ENCODE results near the gene GCH1.

Gene GCH1

DNA sequence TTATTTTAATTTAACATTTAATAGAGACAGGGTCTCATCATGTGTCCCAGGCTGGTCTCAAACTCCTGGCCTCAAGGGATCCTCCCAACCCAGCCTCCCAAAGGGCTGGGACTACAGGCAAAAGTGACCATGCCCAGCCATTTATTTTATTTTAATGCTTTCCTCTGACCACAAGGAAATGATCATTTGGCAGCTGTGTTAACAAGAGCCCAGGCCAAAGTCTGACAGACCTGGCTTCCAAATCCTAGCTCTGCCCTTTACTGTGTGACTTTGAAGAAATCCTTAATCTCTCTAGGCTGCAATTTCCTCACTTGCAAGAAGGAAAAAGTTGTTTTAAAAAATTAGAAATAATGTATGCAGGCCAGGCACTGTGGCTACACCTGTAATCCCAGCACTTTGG is 16.7 kb upstream of the GCH1 start:
- Histone ChIP-seq H3K4me3 (replicated peaks; ENCODE audit: insufficient read depth, low read length) (no peak overlapping the region), H3K27me3 (ENCODE audit: insufficient read depth, poor library complexity, severe bottlenecking) (no peaks in the 10 kb centered on the region), H3K27ac (replicated peaks) (no peak overlapping the region)
- DNase-seq (ENCODE audit: low read depth in 1 of 2, low spot score in 1 of 2) = no peak
- TF ChIP-seq POLR2AphosphoS5 (IDR thresholded peaks at IDR 0.05; ENCODE audit: low read depth) = no peak
- TF ChIP-seq, protein P1, sequence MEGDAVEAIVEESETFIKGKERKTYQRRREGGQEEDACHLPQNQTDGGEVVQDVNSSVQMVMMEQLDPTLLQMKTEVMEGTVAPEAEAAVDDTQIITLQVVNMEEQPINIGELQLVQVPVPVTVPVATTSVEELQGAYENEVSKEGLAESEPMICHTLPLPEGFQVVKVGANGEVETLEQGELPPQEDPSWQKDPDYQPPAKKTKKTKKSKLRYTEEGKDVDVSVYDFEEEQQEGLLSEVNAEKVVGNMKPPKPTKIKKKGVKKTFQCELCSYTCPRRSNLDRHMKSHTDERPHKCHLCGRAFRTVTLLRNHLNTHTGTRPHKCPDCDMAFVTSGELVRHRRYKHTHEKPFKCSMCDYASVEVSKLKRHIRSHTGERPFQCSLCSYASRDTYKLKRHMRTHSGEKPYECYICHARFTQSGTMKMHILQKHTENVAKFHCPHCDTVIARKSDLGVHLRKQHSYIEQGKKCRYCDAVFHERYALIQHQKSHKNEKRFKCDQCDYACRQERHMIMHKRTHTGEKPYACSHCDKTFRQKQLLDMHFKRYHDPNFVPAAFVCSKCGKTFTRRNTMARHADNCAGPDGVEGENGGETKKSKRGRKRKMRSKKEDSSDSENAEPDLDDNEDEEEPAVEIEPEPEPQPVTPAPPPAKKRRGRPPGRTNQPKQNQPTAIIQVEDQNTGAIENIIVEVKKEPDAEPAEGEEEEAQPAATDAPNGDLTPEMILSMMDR (IDR thresholded peaks at IDR 0.05; ENCODE audit: insufficient read depth, low read length) = no peak
- TF ChIP-seq SPI1 (IDR thresholded peaks at IDR 0.05; ENCODE audit: borderline replicate concordance, low read depth) = no peak
- TF ChIP-seq, protein P2, sequence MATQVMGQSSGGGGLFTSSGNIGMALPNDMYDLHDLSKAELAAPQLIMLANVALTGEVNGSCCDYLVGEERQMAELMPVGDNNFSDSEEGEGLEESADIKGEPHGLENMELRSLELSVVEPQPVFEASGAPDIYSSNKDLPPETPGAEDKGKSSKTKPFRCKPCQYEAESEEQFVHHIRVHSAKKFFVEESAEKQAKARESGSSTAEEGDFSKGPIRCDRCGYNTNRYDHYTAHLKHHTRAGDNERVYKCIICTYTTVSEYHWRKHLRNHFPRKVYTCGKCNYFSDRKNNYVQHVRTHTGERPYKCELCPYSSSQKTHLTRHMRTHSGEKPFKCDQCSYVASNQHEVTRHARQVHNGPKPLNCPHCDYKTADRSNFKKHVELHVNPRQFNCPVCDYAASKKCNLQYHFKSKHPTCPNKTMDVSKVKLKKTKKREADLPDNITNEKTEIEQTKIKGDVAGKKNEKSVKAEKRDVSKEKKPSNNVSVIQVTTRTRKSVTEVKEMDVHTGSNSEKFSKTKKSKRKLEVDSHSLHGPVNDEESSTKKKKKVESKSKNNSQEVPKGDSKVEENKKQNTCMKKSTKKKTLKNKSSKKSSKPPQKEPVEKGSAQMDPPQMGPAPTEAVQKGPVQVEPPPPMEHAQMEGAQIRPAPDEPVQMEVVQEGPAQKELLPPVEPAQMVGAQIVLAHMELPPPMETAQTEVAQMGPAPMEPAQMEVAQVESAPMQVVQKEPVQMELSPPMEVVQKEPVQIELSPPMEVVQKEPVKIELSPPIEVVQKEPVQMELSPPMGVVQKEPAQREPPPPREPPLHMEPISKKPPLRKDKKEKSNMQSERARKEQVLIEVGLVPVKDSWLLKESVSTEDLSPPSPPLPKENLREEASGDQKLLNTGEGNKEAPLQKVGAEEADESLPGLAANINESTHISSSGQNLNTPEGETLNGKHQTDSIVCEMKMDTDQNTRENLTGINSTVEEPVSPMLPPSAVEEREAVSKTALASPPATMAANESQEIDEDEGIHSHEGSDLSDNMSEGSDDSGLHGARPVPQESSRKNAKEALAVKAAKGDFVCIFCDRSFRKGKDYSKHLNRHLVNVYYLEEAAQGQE (IDR thresholded peaks at IDR 0.05; ENCODE audit: insufficient replicate concordance, low read depth) = no peak
- no peak for TF ChIP-seq GABPA (IDR thresholded peaks at IDR 0.05; ENCODE audit: low read depth)

DNA sequence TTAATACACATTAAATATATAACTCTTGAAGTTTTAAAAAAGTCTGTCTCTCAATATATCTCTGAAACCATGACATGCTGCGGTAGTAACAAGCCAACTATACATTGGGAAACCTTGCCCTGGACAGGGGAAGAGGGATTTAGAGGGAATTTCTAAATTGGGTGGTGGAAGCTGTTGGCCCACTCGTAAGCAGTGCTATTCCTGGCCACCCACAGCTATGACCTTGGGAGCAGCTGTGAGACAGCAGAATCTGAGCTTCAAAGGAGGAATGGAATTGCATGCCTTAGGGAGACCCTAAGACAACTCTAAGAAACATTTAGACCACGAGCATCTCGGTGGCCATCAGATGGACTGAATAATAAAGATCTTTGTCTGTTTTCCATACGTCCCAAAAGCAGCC is 15.8 kb upstream of the GCH1 start:
- TF ChIP-seq SPI1 (IDR thresholded peaks at IDR 0.05; ENCODE audit: borderline replicate concordance, low read depth) (no peak), GABPA (IDR thresholded peaks at IDR 0.05; ENCODE audit: low read depth) (no peak), POLR2AphosphoS5 (IDR thresholded peaks at IDR 0.05; ENCODE audit: low read depth) (no peak)
- TF ChIP-seq, protein P2 (IDR thresholded peaks at IDR 0.05; ENCODE audit: insufficient replicate concordance, low read depth) = no peak
- TF ChIP-seq, protein P1 (IDR thresholded peaks at IDR 0.05; ENCODE audit: insufficient read depth, low read length) = no peak
- Histone ChIP-seq H3K4me3 (replicated peaks; ENCODE audit: insufficient read depth, low read length) (no peak overlapping the region), H3K27me3 (ENCODE audit: insufficient read depth, poor library complexity, severe bottlenecking) (no peaks in the 10 kb centered on the region), H3K27ac (replicated peaks) (no peak overlapping the region)
- DNase-seq (ENCODE audit: low read depth in 1 of 2, low spot score in 1 of 2) = no peak

DNA sequence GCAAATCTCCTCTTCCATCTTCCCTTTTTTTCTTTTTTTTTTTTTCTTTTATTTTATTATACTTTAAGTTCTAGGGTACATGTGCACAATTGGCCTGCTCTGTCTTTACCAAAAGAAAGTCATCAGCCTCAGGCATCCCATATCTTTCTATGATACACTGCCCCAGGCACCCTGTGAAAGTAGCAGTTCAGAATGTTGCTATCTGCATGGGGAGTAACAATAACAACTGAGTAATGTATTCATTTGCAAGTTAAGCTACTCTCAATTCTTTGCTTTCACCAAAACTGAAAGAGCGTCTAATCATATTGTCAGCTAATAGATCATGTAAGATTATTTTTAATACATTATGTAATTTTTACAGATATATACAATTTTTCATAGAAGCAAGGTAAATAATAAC is 13.5 kb upstream of the GCH1 start:
- H3K27me3 ChIP-seq (ENCODE audit: insufficient read depth, poor library complexity, severe bottlenecking) = no peaks in the 10 kb centered on the region
- H3K27ac ChIP-seq (replicated peaks) = no peak overlapping the region
- DNase-seq (ENCODE audit: low read depth in 1 of 2, low spot score in 1 of 2) = no peak
- no peak overlapping the region for H3K4me3 ChIP-seq (replicated peaks; ENCODE audit: insufficient read depth, low read length)
- TF ChIP-seq GABPA (IDR thresholded peaks at IDR 0.05; ENCODE audit: low read depth) (no peak), POLR2AphosphoS5 (IDR thresholded peaks at IDR 0.05; ENCODE audit: low read depth) (no peak), SPI1 (IDR thresholded peaks at IDR 0.05; ENCODE audit: borderline replicate concordance, low read depth) (no peak)
- TF ChIP-seq, protein P2 (IDR thresholded peaks at IDR 0.05; ENCODE audit: insufficient replicate concordance, low read depth) = no peak
- TF ChIP-seq, protein P1 (IDR thresholded peaks at IDR 0.05; ENCODE audit: insufficient read depth, low read length) = no peak

All from HL-60 (cell line).